ENCODE data around the gene ELP6. TPM values are rescaled to one million over a fixed set of nuclear protein-coding genes. Genes with fewer than 3 reads are reported as not detected.
A peak's percentile ranks its signal among the peaks of the same experiment; 100 is the strongest.
"Not testable (repeated sequence)": the region's sequence is repeated elsewhere in the genome, so short reads cannot be mapped to it uniquely, and the experiment has no call there.

The ELP6 gene
- total and polyA plus RNA-seq, 2 experiments from 2014 or later: 34.4 to 37.3 TPM

GRCh38 chr3:47480267-47480666 lies 33.2 kb downstream of the ELP6 start:
- peaks cover 12% of the 10 kb centered on the region for H3K4me1 ChIP-seq (ENCODE audit: insufficient read depth)
- not testable (repeated sequence) for H3K9me3 ChIP-seq (ENCODE audit: low read depth); H3K36me3 ChIP-seq (replicated peaks; ENCODE audit: insufficient read depth, low read depth); H2AFZ ChIP-seq; DNase-seq (ENCODE audit: low spot score); H3K27ac ChIP-seq; H3K79me2 ChIP-seq; H3K4me2 ChIP-seq; H3K27me3 ChIP-seq; H3K9me2 ChIP-seq (replicated peaks; ENCODE audit: insufficient read depth); H3K4me3 ChIP-seq; H4K20me1 ChIP-seq (ENCODE audit: insufficient read depth, poor library complexity, severe bottlenecking)
- 95% methylated on average over 6 of the region's 6 CpGs for WGBS (ENCODE audit: low lambda C conversion rate, missing lambda C conversion rate)

DNA sequence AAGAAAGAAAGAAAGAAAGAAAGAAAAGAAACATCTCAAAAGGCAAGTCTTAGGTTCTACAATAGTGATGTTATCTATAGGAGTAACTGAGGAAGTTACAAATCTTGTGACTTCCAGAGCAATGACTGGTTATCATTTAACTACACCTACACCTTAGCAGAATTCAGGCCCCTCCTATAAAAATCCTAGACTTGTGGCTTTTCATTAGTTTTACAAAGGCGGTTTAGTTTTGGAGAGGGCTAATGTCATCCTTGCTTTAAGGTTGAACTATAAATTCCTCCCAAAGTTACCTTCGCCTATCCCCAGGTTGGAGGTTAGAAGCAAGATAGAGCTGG lies 33.7 kb downstream of the ELP6 start:
- Histone ChIP-seq H3K27me3 (no peaks in the 10 kb centered on the region), H2AFZ (no peak overlapping the region), H3K9me2 (replicated peaks; ENCODE audit: insufficient read depth) (no peaks in the 10 kb centered on the region), H3K36me3 (replicated peaks; ENCODE audit: insufficient read depth, low read depth) (no peaks in the 10 kb centered on the region), H3K4me3 (no peak overlapping the region), H3K27ac (no peak overlapping the region), H3K79me2 (peaks cover 15% of the 10 kb centered on the region), H4K20me1 (ENCODE audit: insufficient read depth, poor library complexity, severe bottlenecking) (no peaks in the 10 kb centered on the region), H3K4me1 (ENCODE audit: insufficient read depth) (peaks cover 12% of the 10 kb centered on the region), H3K4me2 (no peak overlapping the region), H3K9me3 (ENCODE audit: low read depth) (no peaks in the 10 kb centered on the region)
- TF ChIP-seq EZH2phosphoT487 (IDR thresholded peaks at IDR 0.05; ENCODE audit: low read depth, severe bottlenecking, unreplicated experiment) (no peak), CTCF (IDR thresholded peaks at IDR 0.05; ENCODE audit: poor library complexity) (no peak), EZH2 (IDR thresholded peaks at IDR 0.05; ENCODE audit: borderline replicate concordance) (no peak)
- no peak for DNase-seq (ENCODE audit: low spot score)
- 87% methylated on average over 2 of the region's 2 CpGs for WGBS (ENCODE audit: low lambda C conversion rate, missing lambda C conversion rate)

GRCh38 chr3:47478022-47478421 lies 35.5 kb downstream of the ELP6 start:
- H3K4me3 ChIP-seq: no peak overlapping the region
- DNase-seq (ENCODE audit: low spot score): no peak
- H4K20me1 ChIP-seq (ENCODE audit: insufficient read depth, poor library complexity, severe bottlenecking): peaks cover 4% of the 10 kb centered on the region
- no peak overlapping the region for H3K27ac ChIP-seq
- no peaks in the 10 kb centered on the region for H3K9me2 ChIP-seq (replicated peaks; ENCODE audit: insufficient read depth)
- H3K36me3 ChIP-seq (replicated peaks; ENCODE audit: insufficient read depth, low read depth): no peaks in the 10 kb centered on the region
- no peak overlapping the region for H2AFZ ChIP-seq
- H3K4me1 ChIP-seq (ENCODE audit: insufficient read depth): peaks cover 29% of the 10 kb centered on the region
- no peaks in the 10 kb centered on the region for H3K9me3 ChIP-seq (ENCODE audit: low read depth)
- peaks cover 32% of the 10 kb centered on the region for H3K79me2 ChIP-seq
- H3K27me3 ChIP-seq: no peaks in the 10 kb centered on the region
- H3K4me2 ChIP-seq: no peak overlapping the region
- no peak for TF ChIP-seq CTCF (IDR thresholded peaks at IDR 0.05; ENCODE audit: poor library complexity)

DNA sequence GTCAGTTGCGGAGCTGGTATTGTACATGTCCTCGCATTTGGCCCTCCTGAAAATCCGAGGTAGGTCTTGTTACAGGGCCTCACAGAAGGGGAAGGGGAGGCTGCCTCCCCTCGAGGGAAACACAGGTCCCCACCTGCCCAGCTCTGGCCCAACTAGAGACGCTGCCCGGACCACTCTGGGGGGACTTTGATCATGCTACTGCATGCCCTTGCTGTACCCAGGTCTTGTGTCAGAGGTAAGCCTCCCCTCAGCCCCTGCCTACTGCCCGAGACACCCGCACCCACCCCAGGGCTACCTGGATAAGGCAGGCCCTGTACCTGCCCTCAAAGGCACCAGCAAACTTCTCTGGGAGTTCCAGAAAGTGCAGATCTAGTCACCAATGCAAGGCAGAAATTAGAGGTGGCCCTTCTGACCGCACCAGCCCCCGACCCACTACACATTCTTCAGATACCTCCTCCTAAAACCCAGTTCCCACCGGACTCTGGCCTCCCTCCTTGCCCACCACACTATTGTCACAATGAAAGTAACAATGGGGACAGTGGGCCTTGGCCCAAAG lies 36.8 kb downstream of the ELP6 start:
- peaks cover 29% of the 10 kb centered on the region for H3K4me1 ChIP-seq (ENCODE audit: insufficient read depth)
- H4K20me1 ChIP-seq (ENCODE audit: insufficient read depth, poor library complexity, severe bottlenecking): peaks cover 11% of the 10 kb centered on the region
- peak overlapping the region; percentile 94 for H3K4me2 ChIP-seq
- H3K4me3 ChIP-seq: no peak overlapping the region
- peaks cover 41% of the 10 kb centered on the region for H3K79me2 ChIP-seq
- WGBS (ENCODE audit: low lambda C conversion rate, missing lambda C conversion rate): 87% methylated on average over 11 of the region's 11 CpGs
- no peaks in the 10 kb centered on the region for H3K9me3 ChIP-seq (ENCODE audit: low read depth)
- H3K27me3 ChIP-seq: no peaks in the 10 kb centered on the region
- no peaks in the 10 kb centered on the region for H3K9me2 ChIP-seq (replicated peaks; ENCODE audit: insufficient read depth)
- no peaks in the 10 kb centered on the region for H3K36me3 ChIP-seq (replicated peaks; ENCODE audit: insufficient read depth, low read depth)
- no peak for TF ChIP-seq CTCF (IDR thresholded peaks at IDR 0.05; ENCODE audit: poor library complexity)
- TF ChIP-seq EZH2phosphoT487 (IDR thresholded peaks at IDR 0.05; ENCODE audit: low read depth, severe bottlenecking, unreplicated experiment): no peak
- no peak for TF ChIP-seq EZH2 (IDR thresholded peaks at IDR 0.05; ENCODE audit: borderline replicate concordance)
- peak overlapping the region; percentile 98 for H2AFZ ChIP-seq
- no peak for DNase-seq (ENCODE audit: low spot score)
- H3K27ac ChIP-seq: peak overlapping the region; percentile 82
